NCI-H524 (cell line): ENCODE measurements around the gene SLC16A6.
"Not testable (repeated sequence)": the region's sequence is repeated elsewhere in the genome, so short reads cannot be mapped to it uniquely, and the experiment has no call there.

Source experiments
- DNase-seq, 2 experiments: peaks; one replicate each; lab custom pipeline; 2025; lab: John Stamatoyannopoulos, UW

Gene SLC16A6, protein sequence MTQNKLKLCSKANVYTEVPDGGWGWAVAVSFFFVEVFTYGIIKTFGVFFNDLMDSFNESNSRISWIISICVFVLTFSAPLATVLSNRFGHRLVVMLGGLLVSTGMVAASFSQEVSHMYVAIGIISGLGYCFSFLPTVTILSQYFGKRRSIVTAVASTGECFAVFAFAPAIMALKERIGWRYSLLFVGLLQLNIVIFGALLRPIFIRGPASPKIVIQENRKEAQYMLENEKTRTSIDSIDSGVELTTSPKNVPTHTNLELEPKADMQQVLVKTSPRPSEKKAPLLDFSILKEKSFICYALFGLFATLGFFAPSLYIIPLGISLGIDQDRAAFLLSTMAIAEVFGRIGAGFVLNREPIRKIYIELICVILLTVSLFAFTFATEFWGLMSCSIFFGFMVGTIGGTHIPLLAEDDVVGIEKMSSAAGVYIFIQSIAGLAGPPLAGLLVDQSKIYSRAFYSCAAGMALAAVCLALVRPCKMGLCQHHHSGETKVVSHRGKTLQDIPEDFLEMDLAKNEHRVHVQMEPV

DNA sequence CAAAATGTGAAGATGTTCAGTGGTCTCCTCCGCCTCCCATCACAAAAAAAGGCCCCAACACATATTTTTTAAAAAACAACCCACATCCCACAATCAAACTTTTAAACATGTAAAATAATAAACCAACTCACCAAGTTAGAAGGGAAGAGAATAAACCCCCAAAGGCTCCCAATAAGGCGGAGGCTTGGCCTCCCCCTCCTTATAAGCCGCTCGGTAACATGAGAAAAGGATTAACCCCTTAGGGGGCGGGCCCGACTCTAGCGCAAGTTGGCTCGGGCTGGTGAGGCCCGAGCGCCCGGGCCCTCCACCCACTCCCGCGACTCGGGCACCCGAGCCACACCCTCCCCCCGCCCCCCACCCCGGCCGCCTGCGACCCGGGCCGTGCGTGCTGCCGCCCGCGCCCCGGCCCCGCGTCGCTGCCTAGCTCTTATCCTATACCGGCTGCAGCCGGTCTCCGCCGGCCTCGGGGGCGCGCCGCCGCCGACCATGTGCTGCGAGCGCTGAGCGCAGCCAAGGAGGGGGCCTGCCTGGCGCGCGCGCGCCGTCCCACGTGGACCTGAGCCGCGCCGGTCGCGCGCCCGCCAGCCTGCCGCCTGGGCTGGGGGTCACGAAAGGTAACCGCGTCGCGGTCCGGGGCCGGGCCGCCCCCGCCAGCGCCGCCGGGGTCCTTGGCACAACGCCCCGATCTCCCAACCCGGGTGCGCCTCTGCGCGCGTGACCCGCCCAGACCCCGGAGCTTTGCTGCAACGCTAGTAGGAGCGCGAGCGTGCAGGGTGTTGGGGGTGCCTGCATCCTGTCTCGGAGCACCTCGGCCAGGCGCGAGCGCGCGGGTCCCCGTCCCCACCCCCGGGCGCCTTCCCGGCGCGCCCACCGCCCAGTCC is at the start of gene SLC16A6, which contains the start of gene ARSG:
SLC16A6 (minus strand) TSS at position 173 of the 881 bp plus-strand sequence. CDS start 12,807 bp downstream, outside the sequence.
ARSG (plus strand) TSS at position 541 of the 881 bp plus-strand sequence. CDS start 15,999 bp downstream, outside the sequence.
- DNase-seq: peak; percentile 95 to 98

DNA sequence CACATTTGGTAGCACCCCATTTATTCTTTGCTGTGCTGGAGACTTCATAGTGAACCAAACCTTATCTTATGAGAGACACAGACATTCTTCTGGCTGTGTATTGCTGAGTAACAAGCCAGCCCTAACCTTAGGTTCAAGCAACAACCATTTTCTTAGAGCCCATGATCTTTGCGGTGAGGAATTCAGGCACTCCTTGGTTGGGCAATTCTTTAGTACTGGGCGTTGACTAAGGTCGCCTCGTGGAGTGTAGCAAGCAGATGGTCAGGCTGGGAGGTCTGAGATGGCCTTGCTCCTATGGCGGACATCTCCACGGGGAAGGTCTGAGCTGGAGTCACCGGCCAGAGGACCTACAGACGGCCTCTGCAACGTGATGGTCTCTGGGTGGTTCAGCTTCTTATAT is 43.5 kb upstream of the SLC16A6 start:
- no peak for DNase-seq

GRCh38 chr17:68331932-68332331 is 41.0 kb upstream of the SLC16A6 start:
- DNase-seq: not testable (repeated sequence)

GRCh38 chr17:68329331-68329730 is 38.4 kb upstream of the SLC16A6 start:
- no peak for DNase-seq

GRCh38 chr17:68328676-68329075 is 37.7 kb upstream of the SLC16A6 start:
- DNase-seq: no peak

- DNase-seq: no peak
Observed at GRCh38 chr17:68327823-68328557, 37.1 kb upstream of the SLC16A6 start.

DNA sequence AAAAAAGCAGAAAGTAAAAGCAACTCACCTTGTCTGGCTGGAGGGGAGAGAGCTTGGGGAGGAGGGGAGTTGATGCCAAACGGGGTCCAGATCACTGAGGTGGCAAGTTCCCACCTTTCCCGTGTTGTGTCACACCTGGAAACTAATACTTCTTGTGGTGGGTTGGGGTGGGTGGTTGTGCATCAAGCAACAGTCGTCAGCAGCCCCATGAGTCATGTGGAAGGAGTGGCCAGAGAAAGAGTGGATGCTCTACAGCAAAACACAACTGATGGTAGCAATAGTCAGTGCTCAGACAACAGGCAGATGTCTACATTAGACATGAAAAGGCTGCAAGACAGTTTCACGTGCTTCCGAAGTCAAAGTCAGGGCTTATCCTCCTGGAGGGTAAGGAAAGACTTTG is 35.8 kb upstream of the SLC16A6 start:
- DNase-seq: no peak

GRCh38 chr17:68325961-68326360 is 35.0 kb upstream of the SLC16A6 start:
- no peak for DNase-seq

- DNase-seq: no peak
Observed at GRCh38 chr17:68324654-68325336, 33.9 kb upstream of the SLC16A6 start.

- DNase-seq: no peak
Observed at GRCh38 chr17:68324114-68324513, 33.2 kb upstream of the SLC16A6 start.

DNA sequence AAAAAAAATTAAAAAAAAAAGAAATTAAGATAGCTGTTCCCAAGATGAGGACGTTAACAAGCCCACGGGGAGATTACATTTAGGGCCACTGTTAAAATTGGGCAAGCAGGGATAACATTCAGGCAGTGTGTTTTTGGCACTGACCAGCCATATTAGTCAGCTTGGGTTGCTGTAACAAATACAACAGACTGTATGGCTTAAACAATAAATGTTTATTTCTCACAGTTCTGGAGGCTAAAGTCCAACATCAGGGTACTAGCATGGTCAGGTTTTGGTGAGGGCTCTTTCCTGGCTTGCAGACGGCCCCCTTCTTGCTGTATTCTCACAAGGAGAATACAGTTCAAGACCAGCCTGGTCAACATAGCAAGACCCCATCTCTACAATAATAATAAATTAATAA is 31.7 kb upstream of the SLC16A6 start:
- DNase-seq: no peak

- DNase-seq: no peak
Observed at GRCh38 chr17:68321556-68321954, 30.6 kb upstream of the SLC16A6 start.

- no peak for DNase-seq
Observed at GRCh38 chr17:68320943-68321555, 30.1 kb upstream of the SLC16A6 start.

GRCh38 chr17:68320311-68320865 is 29.5 kb upstream of the SLC16A6 start:
- peak in 1 of 2 experiments; percentile 27 for DNase-seq

GRCh38 chr17:68319410-68320162 is 28.7 kb upstream of the SLC16A6 start:
- DNase-seq: no peak

GRCh38 chr17:68318103-68318991 is 27.4 kb upstream of the SLC16A6 start:
- DNase-seq: no peak

- DNase-seq: no peak
Observed at GRCh38 chr17:68317458-68317857, 26.5 kb upstream of the SLC16A6 start.

DNA sequence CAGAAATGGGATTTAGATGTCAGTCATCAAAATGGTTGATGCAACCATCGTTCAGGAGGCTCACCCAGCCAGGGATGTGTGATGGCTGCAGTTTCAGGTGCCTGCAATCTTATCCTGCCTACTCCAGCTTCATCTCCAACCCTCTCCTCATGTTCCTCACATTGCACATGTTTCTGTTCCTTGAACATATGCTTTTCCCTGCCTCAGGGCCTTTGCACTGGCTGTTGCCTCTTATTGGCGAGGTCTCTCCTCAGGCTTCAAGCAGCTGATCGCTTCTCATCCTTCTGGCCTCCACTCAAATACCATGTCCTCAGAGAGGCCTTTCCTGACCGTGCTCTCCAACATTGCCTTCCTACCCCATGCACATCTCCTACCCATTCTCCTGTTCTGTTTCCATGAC is 25.0 kb upstream of the SLC16A6 start:
- no peak for DNase-seq
